Mesenchymal stem cell (in vitro differentiated cells and primary cell): ENCODE data around the gene MTA1.

Experiments used
- DNase-seq: peaks from one replicate; pipeline ENCODE4 v3.0.0-alpha.2; 2013
- H2AFZ ChIP-seq: one replicate; pipeline ENCODE4 v1.6.1; 2013; ENCODE audit warnings: low read depth, mild to moderate bottlenecking, control low read depth, inconsistent platforms, low read length, moderate library complexity
- H2AK5ac ChIP-seq: 2 replicates; pipeline ENCODE4 v1.6.1; 2013; ENCODE audit warnings: low read length, moderate library complexity, mild to moderate bottlenecking, inconsistent platforms; ENCODE audit not compliant: severe bottlenecking
- H2BK120ac ChIP-seq: one replicate; pipeline ENCODE4 v1.6.1; 2013; ENCODE audit warnings: low read depth, mild to moderate bottlenecking, inconsistent platforms, low read length, moderate library complexity
- H2BK12ac ChIP-seq, 2 experiments: one replicate each; pipeline ENCODE4 v1.6.1; 2013; ENCODE audit warnings: inconsistent platforms in 2 of 2, low read length in 2 of 2, mild to moderate bottlenecking in 2 of 2, moderate library complexity in 2 of 2, control low read depth in 1 of 2
- H2BK15ac ChIP-seq: one replicate; pipeline ENCODE4 v1.6.1; 2013; ENCODE audit warnings: mild to moderate bottlenecking, low read depth, inconsistent platforms; ENCODE audit not compliant: poor library complexity, severe bottlenecking
- H2BK5ac ChIP-seq: 2 replicates; pipeline ENCODE4 v1.6.1; 2013; ENCODE audit warnings: low read depth, mild to moderate bottlenecking, low read length, control low read depth, inconsistent platforms; ENCODE audit not compliant: poor library complexity, severe bottlenecking
- H3K14ac ChIP-seq, 2 experiments: one replicate each; pipeline ENCODE4 v1.6.1; 2013; ENCODE audit warnings: inconsistent platforms in 2 of 2, low read length in 2 of 2, control low read depth in 1 of 2, mild to moderate bottlenecking in 1 of 2, moderate library complexity in 1 of 2
- H3K18ac ChIP-seq, 2 experiments: one replicate each; pipeline ENCODE4 v1.6.1; 2013; ENCODE audit warnings: inconsistent platforms in 2 of 2, low read length in 2 of 2, control low read depth in 1 of 2, low read depth in 1 of 2, mild to moderate bottlenecking in 1 of 2
- H3K23ac ChIP-seq, 2 experiments: one replicate each; pipeline ENCODE4 v1.6.1; 2013; ENCODE audit warnings: inconsistent platforms in 2 of 2, low read length in 2 of 2, mild to moderate bottlenecking in 2 of 2, moderate library complexity in 2 of 2, control low read depth in 1 of 2
- H3K27ac ChIP-seq: 2 replicates; pipeline ENCODE4 v1.5.1; 2013; ENCODE audit warnings: mild to moderate bottlenecking, moderate library complexity, low read length, control low read depth, inconsistent platforms; ENCODE audit not compliant: poor library complexity, severe bottlenecking
- H3K27me3 ChIP-seq, 2 experiments: 2 replicates each; pipeline versions ENCODE4 v1.6.1 to v1.7.0; 2013; ENCODE audit warnings: low read length in 2 of 2, mild to moderate bottlenecking in 2 of 2, moderate library complexity in 2 of 2, control low read depth in 1 of 2, inconsistent platforms in 1 of 2; ENCODE audit not compliant: control insufficient read depth in 1 of 2, insufficient read depth in 1 of 2
- H3K36me3 ChIP-seq, 2 experiments: 2 replicates each; pipeline versions ENCODE4 v1.6.1 to v1.7.0; 2013; ENCODE audit warnings: low read length in 2 of 2, control low read depth in 1 of 2, inconsistent platforms in 1 of 2, low read depth in 1 of 2, mild to moderate bottlenecking in 1 of 2; ENCODE audit not compliant: insufficient read depth in 2 of 2, control insufficient read depth in 1 of 2
- H3K4ac ChIP-seq, 2 experiments: one replicate each; pipeline ENCODE4 v1.6.1; 2013; ENCODE audit warnings: inconsistent platforms in 2 of 2, low read length in 2 of 2, mild to moderate bottlenecking in 2 of 2, moderate library complexity in 2 of 2, control low read depth in 1 of 2, low read depth in 1 of 2
- H3K4me1 ChIP-seq: 2 replicates; pipeline ENCODE4 v1.6.1; 2013; ENCODE audit warnings: low read depth, low read length, control low read depth; ENCODE audit not compliant: control insufficient read depth, insufficient read depth
- H3K4me2 ChIP-seq: 2 replicates; pipeline ENCODE4 v1.6.1; 2013; ENCODE audit warnings: low read length, mild to moderate bottlenecking, inconsistent platforms; ENCODE audit not compliant: poor library complexity, severe bottlenecking
- H3K4me3 ChIP-seq, 2 experiments: 2 replicates each; pipeline versions ENCODE4 v1.5.1 to v1.7.0; 2013; ENCODE audit warnings: low read length in 2 of 2, mild to moderate bottlenecking in 2 of 2, control low read depth in 1 of 2, low read depth in 1 of 2; ENCODE audit not compliant: insufficient read depth in 1 of 2
- H3K79me1 ChIP-seq: replicated peaks from 2 replicates; pipeline ENCODE4 v1.6.1; 2013; ENCODE audit warnings: mild to moderate bottlenecking, control low read depth, low read length, inconsistent platforms; ENCODE audit not compliant: poor library complexity, severe bottlenecking
- H3K9ac ChIP-seq: 2 replicates; pipeline ENCODE4 v1.7.0; 2013; ENCODE audit warnings: mild to moderate bottlenecking, low read length, moderate library complexity
- H3K9me3 ChIP-seq: 2 replicates; pipeline ENCODE4 v1.7.0; 2013; ENCODE audit warnings: mild to moderate bottlenecking, low read length; ENCODE audit not compliant: control insufficient read depth
- H4K8ac ChIP-seq: one replicate; pipeline ENCODE4 v1.6.1; 2013; ENCODE audit warnings: inconsistent platforms, mild to moderate bottlenecking, low read length, moderate library complexity
- H4K91ac ChIP-seq: one replicate; pipeline ENCODE4 v1.6.1; 2013; ENCODE audit warnings: mild to moderate bottlenecking, low read length, inconsistent platforms
- WGBS: methylation state at CpG from one replicate; pipeline ENCODE4 v1.1.7; 2013; ENCODE audit warnings: mixed read lengths; 5-methylcytosine and 5-hydroxymethylcytosine counted together

Gene MTA1

DNA sequence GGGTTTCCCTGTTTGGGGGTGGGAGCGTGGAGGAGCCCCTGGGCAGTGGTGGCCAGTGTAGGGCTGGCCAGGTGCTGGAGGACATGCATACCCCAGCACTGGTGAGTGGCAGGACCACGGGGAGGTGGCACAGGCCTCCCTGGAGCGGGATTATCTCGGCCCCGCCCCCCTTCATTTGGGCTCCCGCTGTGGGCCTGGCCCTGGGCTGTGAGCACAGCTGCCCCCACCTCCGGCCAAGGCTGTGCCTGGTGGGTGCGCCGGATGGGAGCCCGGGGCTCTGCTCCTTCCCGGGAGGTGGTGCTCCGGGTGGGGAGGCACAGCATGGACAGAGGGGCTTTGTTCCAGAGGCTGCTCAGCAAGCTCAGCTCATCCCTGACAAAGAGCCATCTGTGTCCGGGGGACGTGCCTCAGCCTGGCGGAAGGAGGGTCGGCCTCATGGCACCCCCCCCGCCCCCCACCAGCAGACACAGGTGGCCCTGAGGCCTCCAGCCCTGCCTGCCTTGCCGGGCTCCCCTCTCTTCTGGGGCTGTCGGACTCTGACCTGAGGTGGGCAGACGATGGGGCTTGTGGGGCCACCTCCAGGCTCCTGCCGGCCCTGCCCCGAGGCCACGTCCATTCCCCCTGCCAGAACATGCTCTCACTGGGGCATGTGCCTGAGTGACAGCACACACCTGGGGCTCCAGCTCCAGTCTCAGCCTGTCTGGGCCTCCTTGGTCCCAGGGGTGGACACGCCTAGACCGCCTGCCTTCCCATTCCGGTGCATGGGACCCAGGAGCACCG lies 79.8 kb downstream of the MTA1 start:
- no peak overlapping the region for H3K18ac ChIP-seq
- H2AFZ ChIP-seq, result no peak overlapping the region
- WGBS, result 93% methylated on average over 26 of the region's 27 CpGs
- no peak overlapping the region for H2BK120ac ChIP-seq
- H3K4me3 ChIP-seq, result no peak overlapping the region
- no peak overlapping the region for H3K27ac ChIP-seq
- no peak overlapping the region for H3K14ac ChIP-seq
- H2BK12ac ChIP-seq, result no peak overlapping the region
- no peak overlapping the region for H4K91ac ChIP-seq
- no peak overlapping the region for H3K4ac ChIP-seq
- H3K27me3 ChIP-seq, result peaks cover 0 to 3% of the 10 kb centered on the region in 2 experiments
- H3K4me2 ChIP-seq, result no peak overlapping the region
- H3K36me3 ChIP-seq, result peaks cover 0 to 9% of the 10 kb centered on the region in 2 experiments
- H3K9ac ChIP-seq, result no peak overlapping the region
- no peak overlapping the region for H2AK5ac ChIP-seq
- peaks cover 2% of the 10 kb centered on the region for H3K4me1 ChIP-seq
- H2BK15ac ChIP-seq, result no peak overlapping the region
- no peaks in the 10 kb centered on the region for H3K9me3 ChIP-seq
- H3K23ac ChIP-seq, result no peak overlapping the region
- DNase-seq, result no peak
- no peaks in the 10 kb centered on the region for H3K79me1 ChIP-seq
- H4K8ac ChIP-seq, result no peak overlapping the region
- H2BK5ac ChIP-seq, result no peak overlapping the region

DNA sequence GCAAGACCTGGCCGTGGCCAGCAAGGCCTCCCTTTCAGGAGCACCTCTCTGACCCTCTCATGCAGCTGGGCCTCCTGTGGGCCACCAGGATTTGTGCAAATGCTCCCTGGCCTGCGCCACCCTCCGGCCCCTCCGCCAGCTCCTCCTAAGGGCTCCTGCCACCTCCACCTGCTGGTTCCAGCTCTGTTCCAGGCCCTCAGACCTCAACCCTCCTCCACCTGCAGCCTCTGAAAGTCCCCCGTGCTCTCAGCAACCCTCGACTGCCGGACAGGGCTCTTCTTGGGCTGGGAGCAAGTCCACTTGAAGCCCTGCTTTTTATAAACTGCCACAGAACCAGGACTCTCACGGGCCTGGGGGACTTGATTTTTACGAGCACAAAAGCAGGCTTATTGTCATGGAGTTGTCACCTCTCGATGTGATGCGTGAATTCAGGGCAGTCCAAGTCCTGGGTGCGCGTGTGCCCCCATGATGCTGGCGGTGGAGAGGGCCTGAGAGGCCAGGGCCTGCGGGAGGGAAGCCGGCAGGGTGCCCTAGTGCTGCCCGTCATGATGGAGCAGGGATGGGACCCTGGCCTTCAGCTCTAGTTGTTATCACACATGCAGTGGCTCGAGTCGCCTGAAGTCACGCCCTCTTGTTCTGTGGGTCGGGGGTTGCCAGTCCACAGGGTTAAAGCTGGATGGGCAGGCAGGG lies 80.6 kb downstream of the MTA1 start:
- no peak overlapping the region for H2BK5ac ChIP-seq
- H4K91ac ChIP-seq, result no peak overlapping the region
- H3K18ac ChIP-seq, result no peak overlapping the region
- H4K8ac ChIP-seq, result no peak overlapping the region
- no peak overlapping the region for H3K27ac ChIP-seq
- H2AFZ ChIP-seq, result no peak overlapping the region
- no peak for DNase-seq
- no peak overlapping the region for H3K23ac ChIP-seq
- H3K4ac ChIP-seq, result no peak overlapping the region
- H3K14ac ChIP-seq, result no peak overlapping the region
- H2BK120ac ChIP-seq, result no peak overlapping the region
- peaks cover 0 to 9% of the 10 kb centered on the region in 2 experiments for H3K36me3 ChIP-seq
- no peaks in the 10 kb centered on the region for H3K9me3 ChIP-seq
- no peak overlapping the region for H2BK15ac ChIP-seq
- no peak overlapping the region for H3K4me2 ChIP-seq
- no peak overlapping the region for H2BK12ac ChIP-seq
- H3K27me3 ChIP-seq, result peaks cover 0 to 8% of the 10 kb centered on the region in 2 experiments
- H3K79me1 ChIP-seq, result no peaks in the 10 kb centered on the region
- WGBS, result 86% methylated on average over 21 of the region's 21 CpGs
- H3K9ac ChIP-seq, result no peak overlapping the region
- peaks cover 2% of the 10 kb centered on the region for H3K4me1 ChIP-seq
- H2AK5ac ChIP-seq, result no peak overlapping the region
- no peak overlapping the region for H3K4me3 ChIP-seq

DNA sequence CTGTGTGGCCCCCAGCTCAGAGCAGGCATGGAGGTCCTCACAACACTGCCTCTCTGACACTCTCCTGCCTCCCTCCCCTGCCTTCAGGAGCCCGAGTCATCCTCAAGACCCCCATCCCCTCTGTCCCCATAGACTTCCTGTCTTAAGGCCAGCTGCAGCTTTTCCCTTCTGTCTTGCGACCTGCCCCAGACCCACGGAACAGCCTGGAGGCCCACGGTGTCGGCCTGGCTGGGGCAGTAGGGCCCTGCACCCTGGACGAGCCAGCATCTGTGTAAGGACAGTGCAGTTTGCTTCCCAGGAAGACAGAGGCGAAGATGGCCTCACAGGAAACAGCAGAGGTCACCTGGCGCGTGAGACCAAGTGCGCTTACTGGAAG lies 81.1 kb downstream of the MTA1 start:
- H3K14ac ChIP-seq, result no peak overlapping the region
- H3K9me3 ChIP-seq, result no peaks in the 10 kb centered on the region
- H3K4me2 ChIP-seq, result no peak overlapping the region
- peaks cover 0 to 11% of the 10 kb centered on the region in 2 experiments for H3K27me3 ChIP-seq
- H2BK120ac ChIP-seq, result no peak overlapping the region
- H3K18ac ChIP-seq, result no peak overlapping the region
- H3K4me1 ChIP-seq, result peaks cover 2% of the 10 kb centered on the region
- H3K27ac ChIP-seq, result no peak overlapping the region
- H2AK5ac ChIP-seq, result no peak overlapping the region
- no peak overlapping the region for H3K23ac ChIP-seq
- no peak overlapping the region for H3K9ac ChIP-seq
- DNase-seq, result no peak
- WGBS, result 72% methylated on average over 10 of the region's 10 CpGs
- no peaks in the 10 kb centered on the region for H3K79me1 ChIP-seq
- H4K91ac ChIP-seq, result no peak overlapping the region
- H2AFZ ChIP-seq, result no peak overlapping the region
- H2BK15ac ChIP-seq, result no peak overlapping the region
- no peak overlapping the region for H2BK5ac ChIP-seq
- H3K4me3 ChIP-seq, result no peak overlapping the region
- H3K36me3 ChIP-seq, result peaks cover 0 to 9% of the 10 kb centered on the region in 2 experiments
- no peak overlapping the region for H2BK12ac ChIP-seq
- H3K4ac ChIP-seq, result no peak overlapping the region
- no peak overlapping the region for H4K8ac ChIP-seq

GRCh38 chr14:105501504-105502291 lies 82.1 kb downstream of the MTA1 start:
- no peak overlapping the region for H4K8ac ChIP-seq
- no peak overlapping the region for H3K4ac ChIP-seq
- no peak overlapping the region for H4K91ac ChIP-seq
- H2BK12ac ChIP-seq, result no peak overlapping the region
- no peak overlapping the region for H2BK15ac ChIP-seq
- H3K4me1 ChIP-seq, result peaks cover 2% of the 10 kb centered on the region
- H3K4me2 ChIP-seq, result no peak overlapping the region
- H3K27ac ChIP-seq, result no peak overlapping the region
- 90% methylated on average over 11 of the region's 13 CpGs for WGBS
- H3K14ac ChIP-seq, result no peak overlapping the region
- no peak overlapping the region for H3K18ac ChIP-seq
- no peak overlapping the region for H2AFZ ChIP-seq
- H3K36me3 ChIP-seq, result peaks cover 0 to 7% of the 10 kb centered on the region in 2 experiments
- H2BK5ac ChIP-seq, result no peak overlapping the region
- H3K9ac ChIP-seq, result no peak overlapping the region
- no peaks in the 10 kb centered on the region for H3K9me3 ChIP-seq
- no peak overlapping the region for H2AK5ac ChIP-seq
- no peak overlapping the region for H3K4me3 ChIP-seq
- no peak overlapping the region for H3K23ac ChIP-seq
- H3K79me1 ChIP-seq, result no peaks in the 10 kb centered on the region
- H2BK120ac ChIP-seq, result no peak overlapping the region
- no peak for DNase-seq
- peaks cover 0 to 11% of the 10 kb centered on the region in 2 experiments for H3K27me3 ChIP-seq
